ENCODE results near the gene TMEM196.
"Not testable (repeated sequence)": the region's sequence is repeated elsewhere in the genome, so short reads cannot be mapped to it uniquely, and the experiment has no call there.

Gene TMEM196

GRCh38 chr7:19705663-19706062 lies 67.8 kb downstream of the TMEM196 start:
- no peak for DNase-seq

DNA sequence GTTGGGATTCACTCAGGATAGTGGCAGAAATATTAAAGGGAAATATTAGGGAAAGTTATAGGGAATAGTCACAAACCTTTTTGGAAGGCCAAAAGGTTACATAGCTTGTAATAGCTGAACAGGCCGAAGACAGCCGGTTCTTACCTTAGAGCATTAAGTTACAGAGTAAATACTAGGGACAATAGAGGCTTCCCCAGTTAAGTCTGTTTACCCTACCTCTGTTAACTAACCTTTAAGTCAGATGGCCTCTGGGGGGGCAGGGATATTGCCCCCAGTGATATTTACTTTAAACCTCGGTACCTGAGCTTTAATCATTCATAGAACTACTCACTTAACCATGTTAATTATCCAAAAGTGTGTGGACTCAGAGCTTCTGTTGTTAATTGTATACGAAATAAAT lies 71.9 kb downstream of the TMEM196 start:
- peak; percentile 66 for DNase-seq

DNA sequence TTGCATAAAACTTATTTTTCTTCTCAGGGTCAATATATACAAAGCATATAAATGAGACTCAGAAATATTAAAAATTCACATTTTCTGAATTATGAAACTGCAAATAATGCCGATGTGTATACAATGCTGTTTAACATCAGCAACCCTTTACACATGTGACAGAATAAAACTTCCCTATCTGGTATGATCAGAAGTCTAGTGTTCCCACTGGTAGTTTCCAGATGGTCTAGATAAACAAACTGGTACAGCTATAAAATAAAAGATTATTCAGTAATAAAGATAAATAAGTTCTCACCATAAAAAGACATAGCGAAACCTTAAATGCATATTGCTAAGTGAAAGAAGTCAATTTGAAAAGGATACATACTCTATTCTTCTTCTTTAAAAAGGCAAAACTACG lies 72.5 kb downstream of the TMEM196 start:
- DNase-seq = no peak

GRCh38 chr7:19698331-19698730 lies 75.1 kb downstream of the TMEM196 start:
- DNase-seq = no peak

DNA sequence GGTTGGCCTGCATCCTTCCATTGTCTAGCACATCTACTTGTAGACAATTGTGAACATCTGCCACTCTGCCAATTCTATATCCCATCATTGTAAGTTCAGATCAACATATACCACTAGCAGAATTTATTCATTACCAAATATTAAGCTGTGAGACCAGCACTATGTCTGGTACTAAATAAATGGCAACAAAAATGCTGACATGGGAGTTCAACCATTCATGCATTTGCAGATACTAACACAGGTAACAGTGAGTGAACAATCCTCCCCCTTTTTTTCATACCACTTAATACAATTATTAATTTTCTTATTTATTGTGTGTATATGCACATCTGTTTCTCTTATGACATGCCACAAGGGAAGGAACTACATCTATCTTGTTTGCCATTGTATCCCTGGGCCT lies 76.5 kb downstream of the TMEM196 start:
- DNase-seq = no peak

DNA sequence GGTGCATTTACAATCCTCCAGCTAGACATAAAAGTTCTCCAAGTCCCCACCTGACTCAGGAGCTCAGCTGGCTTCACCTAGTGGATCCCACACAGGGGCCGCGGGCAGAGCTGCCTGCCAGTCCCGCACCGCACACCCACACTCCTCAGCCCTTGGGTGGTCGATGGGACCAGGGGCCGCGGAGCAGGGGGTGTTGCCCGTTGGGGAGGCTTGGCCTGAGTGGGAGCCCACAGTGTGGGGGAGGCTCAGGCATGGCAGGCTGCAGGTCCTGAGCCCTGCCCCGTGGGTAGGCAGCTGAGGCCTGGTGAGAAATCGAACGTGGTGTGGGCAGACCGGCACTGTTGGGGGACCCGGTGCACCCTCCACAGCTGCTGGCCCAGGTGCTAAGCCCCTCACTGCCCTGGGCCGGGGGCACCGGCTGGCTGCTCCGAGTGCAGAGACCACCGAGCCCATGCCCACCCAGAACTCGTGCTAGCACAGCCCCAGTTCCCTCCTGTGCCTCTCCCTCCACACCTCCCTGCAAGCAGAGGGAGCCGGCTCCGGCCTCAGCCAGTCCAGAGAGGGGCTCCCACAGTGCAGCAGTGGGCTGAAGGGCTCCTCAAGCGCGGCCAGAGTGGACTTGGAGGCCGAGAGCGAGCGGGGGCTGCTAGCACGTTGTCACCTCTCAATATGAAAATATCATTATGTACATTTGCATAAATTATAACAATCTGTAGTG lies 81.1 kb downstream of the TMEM196 start:
- DNase-seq = no peak

DNA sequence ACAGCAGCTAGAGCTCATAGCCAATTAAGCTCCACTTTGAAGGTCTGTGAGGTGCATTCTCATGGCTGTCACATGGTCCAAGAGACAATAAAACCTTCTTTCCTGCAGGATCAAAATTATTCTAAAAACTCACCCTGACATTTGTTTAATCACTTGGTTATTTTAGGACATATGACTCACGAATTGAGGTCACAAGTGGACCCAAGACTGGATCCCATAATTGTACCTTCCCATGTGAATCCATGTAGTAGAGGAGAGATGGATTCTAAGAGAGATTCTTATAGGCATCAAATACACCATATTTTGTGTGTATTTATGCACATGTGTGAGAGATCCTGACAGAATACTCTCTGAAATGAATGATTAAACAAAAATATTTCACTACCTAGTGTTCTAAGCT lies 82.7 kb downstream of the TMEM196 start:
- DNase-seq = no peak

GRCh38 chr7:19689130-19689529 lies 84.3 kb downstream of the TMEM196 start:
- not testable (repeated sequence) for DNase-seq

DNA sequence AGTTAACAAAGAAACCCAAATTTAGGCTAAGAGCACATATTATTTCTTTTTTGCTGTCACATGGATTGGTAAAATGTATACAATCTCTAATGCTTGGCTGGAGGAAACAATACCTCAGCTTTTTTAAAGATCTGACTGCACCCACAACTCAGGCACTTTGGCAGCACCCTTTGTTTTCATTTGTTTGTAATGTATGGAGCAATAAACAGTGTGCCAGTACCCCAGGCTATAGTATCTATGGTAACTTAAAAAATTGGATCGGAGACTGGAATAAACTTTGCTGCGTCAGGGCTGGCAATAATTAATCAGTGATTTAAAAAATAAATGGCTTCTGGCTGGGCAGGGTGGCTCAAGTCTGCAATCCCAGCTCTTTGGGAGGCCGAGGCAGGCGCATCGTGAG lies 91.8 kb downstream of the TMEM196 start:
- no peak for DNase-seq

DNA sequence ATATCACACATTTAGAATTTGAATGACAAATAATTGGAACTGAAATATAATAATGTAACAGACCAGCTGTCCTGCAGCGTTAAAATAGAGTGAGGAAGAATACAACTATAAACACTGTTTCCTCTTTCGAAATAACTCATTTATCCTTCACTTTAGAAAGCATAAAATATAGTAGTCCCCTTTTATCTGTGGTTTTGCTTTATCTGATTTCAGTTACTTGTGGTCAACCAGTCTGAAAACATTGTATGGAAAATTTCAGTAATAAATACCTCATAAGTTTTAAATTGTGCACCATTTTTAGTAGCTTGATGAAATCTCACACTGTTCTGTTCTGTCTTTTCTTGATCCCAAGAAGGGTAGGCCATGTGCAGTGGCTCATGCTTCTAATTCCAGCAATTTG lies 96.2 kb downstream of the TMEM196 start:
- DNase-seq = no peak

- no peak for DNase-seq
Observed at GRCh38 chr7:19675816-19676215, 97.6 kb downstream of the TMEM196 start.

- no peak for DNase-seq
Observed at GRCh38 chr7:19674266-19674960, 99.0 kb downstream of the TMEM196 start.

DNA sequence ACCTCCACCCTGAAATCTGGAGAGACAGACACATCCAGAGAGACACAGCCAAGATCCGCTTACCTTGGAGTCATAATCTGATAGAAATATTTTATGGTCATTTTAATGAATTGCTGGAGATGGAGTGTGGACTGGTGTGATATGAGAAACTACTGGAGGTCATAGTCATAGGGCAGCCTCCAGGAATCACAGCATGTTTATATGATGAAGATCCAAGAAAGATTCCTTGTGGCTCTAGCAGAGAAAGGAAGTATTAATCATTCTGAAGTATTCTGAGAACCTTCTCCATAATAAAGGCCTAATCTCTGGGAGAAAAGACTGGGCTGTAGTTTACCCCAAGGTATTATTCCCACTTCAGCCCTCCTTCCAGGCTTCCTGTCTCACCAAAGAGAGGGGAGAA lies 102.6 kb downstream of the TMEM196 start:
- no peak for DNase-seq

All from NCI-H2029 (cell line).